GM12878 (cell line): ENCODE results near the gene SCAMP5.

Source experiments
- CTCF ChIP-seq, 3 experiments: IDR thresholded peaks in 2 of 3; conservative IDR thresholded peaks in 1 of 3; 2 replicates each; pipeline ENCODE4 v1.5.1; 2011; ENCODE audit warnings: low read depth in 3 of 3, low read length in 3 of 3, mild to moderate bottlenecking in 3 of 3, control low read depth in 2 of 3, moderate library complexity in 2 of 3, inconsistent platforms in 1 of 3, mixed read lengths in 1 of 3; ENCODE audit not compliant: control insufficient read depth in 2 of 3, insufficient read depth in 1 of 3; ENCODE audit errors: extremely low read depth in 1 of 3
- EZH2 ChIP-seq: IDR thresholded peaks from 2 replicates; pipeline ENCODE4 v1.6.1; 2012; ENCODE audit warnings: low read depth, mild to moderate bottlenecking, control low read depth, inconsistent platforms, low read length, borderline replicate concordance; ENCODE audit not compliant: control insufficient read depth
- JUND ChIP-seq: IDR thresholded peaks from 2 replicates; pipeline ENCODE4 v1.6.1; 2012; ENCODE audit warnings: low read depth, mild to moderate bottlenecking, low read length, improper control_type of control experiment, moderate library complexity
- NFIC ChIP-seq: IDR thresholded peaks from 2 replicates; pipeline ENCODE4 v1.6.1; 2012; ENCODE audit warnings: low read depth, mild to moderate bottlenecking, inconsistent platforms, low read length, moderate library complexity
- PAX5 ChIP-seq: IDR thresholded peaks from 2 replicates; pipeline ENCODE4 v1.6.1; 2011; ENCODE audit warnings: low read depth, low read length, borderline replicate concordance
- POLR2AphosphoS5 ChIP-seq: IDR thresholded peaks from 2 replicates; pipeline ENCODE4 v1.6.1; 2011; ENCODE audit warnings: mild to moderate bottlenecking, low read length, inconsistent platforms
- RFX5 ChIP-seq: IDR thresholded peaks from 2 replicates; pipeline ENCODE4 v1.6.1; 2011; ENCODE audit warnings: low read depth, low read length, improper control_type of control experiment
- YY1 ChIP-seq: IDR thresholded peaks from 2 replicates; pipeline ENCODE4 v1.6.1; 2011; ENCODE audit warnings: low read depth, mild to moderate bottlenecking, low read length

- TF ChIP-seq EZH2 (no peak), JUND (no peak), PAX5 (no peak), YY1 (no peak), CTCF (IDR thresholded peaks at IDR 0.05 in 2 of 3, conservative IDR thresholded peaks at IDR 0.05 in 1 of 3; ENCODE audit: control insufficient read depth in 2 of 3, extremely low read depth in 1 of 3, insufficient read depth in 1 of 3, low read depth in 3 of 3, low read length in 3 of 3) (no peak), POLR2AphosphoS5 (no peak), RFX5 (no peak), NFIC (no peak)
Measured at GRCh38 chr15:74994236-74994635, 1.1 kb upstream of the SCAMP5 start.
